ENCODE measurements around the gene CERS4.
"Not testable (repeated sequence)": the region's sequence is repeated elsewhere in the genome, so short reads cannot be mapped to it uniquely, and the experiment has no call there.

Gene CERS4

GRCh38 chr19:8208922-8209461, at the start of gene CERS4:
Gene CERS4, plus strand, starts transcription at chr19:8209370. Its CDS starts 41,707 bp downstream, at chr19:8251077.
- DNase-seq, result no peak

- DNase-seq, result no peak
Observed at GRCh38 chr19:8161135-8161646, 48.0 kb upstream of the CERS4 start.

- DNase-seq, result no peak
Observed at GRCh38 chr19:8163759-8164158, 45.4 kb upstream of the CERS4 start.

GRCh38 chr19:8167985-8168384, 41.2 kb upstream of the CERS4 start:
- DNase-seq, result no peak

- DNase-seq, result no peak
Observed at GRCh38 chr19:8168537-8168936, 40.6 kb upstream of the CERS4 start.

- DNase-seq, result no peak
Observed at GRCh38 chr19:8174706-8175105, 34.5 kb upstream of the CERS4 start.

GRCh38 chr19:8180018-8180417, 29.2 kb upstream of the CERS4 start:
- DNase-seq, result no peak

GRCh38 chr19:8184274-8184673, 24.9 kb upstream of the CERS4 start:
- DNase-seq, result no peak

- no peak for DNase-seq
Observed at GRCh38 chr19:8185343-8186068, 23.7 kb upstream of the CERS4 start.

GRCh38 chr19:8192221-8192820, 16.8 kb upstream of the CERS4 start:
- DNase-seq, result no peak

- DNase-seq, result no peak
Observed at GRCh38 chr19:8194528-8195267, 14.5 kb upstream of the CERS4 start.

- no peak for DNase-seq
Observed at GRCh38 chr19:8196271-8196927, 12.8 kb upstream of the CERS4 start.

GRCh38 chr19:8203288-8204120, 5.7 kb upstream of the CERS4 start:
- DNase-seq, result not testable (repeated sequence)

- DNase-seq, result no peak
Observed at GRCh38 chr19:8204961-8205360, 4.2 kb upstream of the CERS4 start.

GRCh38 chr19:8206147-8207087, 2.8 kb upstream of the CERS4 start:
- no peak for DNase-seq

- DNase-seq, result not testable (repeated sequence)
Observed at GRCh38 chr19:8207326-8207725, 1.8 kb upstream of the CERS4 start.

GRCh38 chr19:8208119-8208921, 850 bp upstream of the CERS4 start:
- no peak for DNase-seq

- no peak for DNase-seq
Observed at GRCh38 chr19:8209462-8210378, 550 bp downstream of the CERS4 start.
